ENCODE measurements around the gene LDB2. TPM values are rescaled to one million over a fixed set of nuclear protein-coding genes. Genes with fewer than 3 reads are reported as not detected.

LDB2 gene
- total and polyA plus RNA-seq, 2 of the 8 experiments (the other 6 are each of a cell fraction or from before 2014, with no cell fraction given), result 57.0 to 140 TPM

- H4K8ac ChIP-seq (ENCODE audit: extremely low read depth, insufficient read depth, low read length), result no peak overlapping the region
- FAIRE-seq (peak; percentile 13), DNase-seq (ENCODE audit: low read depth in 1 of 2, low spot score in 2 of 2) (no peak)
- 40% methylated on average over 1 of the region's 1 CpG; no CpG with 5 or more reads in 1 of the 2 experiments for WGBS, 2 experiments (ENCODE audit: extremely low coverage in 1 of 2, insufficient coverage in 1 of 2, insufficient read length in 1 of 2, insufficient replicate concordance in 2 of 2, low coverage in 1 of 2, low lambda C conversion rate in 2 of 2, missing lambda C conversion rate in 1 of 2)
- peaks cover 7 to 81% of the 10 kb centered on the region in 2 experiments; a peak in 3 of 4 replicates for H3K79me2 ChIP-seq (ENCODE audit: control insufficient read depth in 1 of 2, insufficient read depth in 2 of 2, low read length in 2 of 2)
- no peak overlapping the region for H4K91ac ChIP-seq (replicated peaks; ENCODE audit: insufficient read length, low read length)
- peak overlapping the region in 1 of 4 experiments; percentile 76; a peak in 1 of 8 replicates for H3K4me3 ChIP-seq (ENCODE audit: extremely low read depth in 1 of 4, insufficient read depth in 2 of 4, low read depth in 3 of 4, low read length in 4 of 4)
- H4K5ac ChIP-seq (ENCODE audit: insufficient read length, low read depth, low read length), result no peak overlapping the region
- H2BK20ac ChIP-seq (ENCODE audit: low read length), result no peak overlapping the region
- H3K4ac ChIP-seq (replicated peaks; ENCODE audit: insufficient read length, low read depth, low read length), result no peak overlapping the region
- H2AFZ ChIP-seq (ENCODE audit: low read length), result no peak overlapping the region
- no peak overlapping the region for H2BK5ac ChIP-seq (ENCODE audit: low read depth, low read length)
- no peak overlapping the region for H3K23ac ChIP-seq (ENCODE audit: insufficient read length)
- H2BK120ac ChIP-seq (replicated peaks; ENCODE audit: low read depth, low read length), result no peak overlapping the region
- H3K4me1 ChIP-seq (replicated peaks in 1 of 4; ENCODE audit: control insufficient read depth in 3 of 4, insufficient read depth in 4 of 4, low read length in 3 of 4), result peaks cover 0 to 13% (median 9%) of the 10 kb centered on the region in 4 experiments; a peak in 5 of 7 replicates
- H3K4me2 ChIP-seq (ENCODE audit: insufficient read depth in 1 of 2, low read depth in 2 of 2, low read length in 2 of 2), result peak overlapping the region; percentile 26 to 32
- ChIA-PET CTCF (ENCODE audit: partially characterized antibody) (interaction anchor here (0.8 to 6.3 kb wide), 4 partner anchors 11 to 130 kb away, joined by 3 to 35 read pairs (median 4); no protein-coding TSS in a partner anchor), POLR2A (ENCODE audit: partially characterized antibody) (no interaction called here)
- no peak overlapping the region for H3K27ac ChIP-seq (ENCODE audit: low read depth, low read length)
- H3K9ac ChIP-seq (replicated peaks in 1 of 4; ENCODE audit: extremely low read depth in 1 of 4, low read depth in 3 of 4, low read length in 3 of 4), result no peak overlapping the region
- H3K23me2 ChIP-seq (ENCODE audit: low read depth, low read length), result peaks cover 8% of the 10 kb centered on the region; the same call in 1 of the 2 replicates
- no peaks in the 10 kb centered on the region for H3K9me3 ChIP-seq (ENCODE audit: insufficient read depth in 2 of 2, low read depth in 1 of 2, low read length in 1 of 2)
- no peak overlapping the region for H3K14ac ChIP-seq (ENCODE audit: insufficient read length)
- H3K36me3 ChIP-seq (ENCODE audit: control insufficient read depth in 2 of 4, insufficient read depth in 4 of 4, low read length in 3 of 4), result no peaks in the 10 kb centered on the region; a peak in 1 of 8 replicates
- peaks cover 5% of the 10 kb centered on the region; the same call in 1 of the 2 replicates for H3K79me1 ChIP-seq (ENCODE audit: low read depth, low read length)
- no peak overlapping the region for H2AK5ac ChIP-seq (ENCODE audit: low read depth, low read length)
- no peak overlapping the region; the same call in 1 of the 2 replicates for H3K18ac ChIP-seq (ENCODE audit: extremely low read depth, low read length)
- no peak overlapping the region for H2BK15ac ChIP-seq (ENCODE audit: low read length)
- no peaks in the 10 kb centered on the region for H4K20me1 ChIP-seq (replicated peaks in 1 of 2; ENCODE audit: control insufficient read depth in 1 of 2, insufficient read depth in 2 of 2, low read length in 2 of 2)
- no peak overlapping the region for H3K56ac ChIP-seq (replicated peaks; ENCODE audit: insufficient read length, low read depth, low read length)
- no peaks in the 10 kb centered on the region for H3K27me3 ChIP-seq (replicated peaks in 1 of 4; ENCODE audit: control insufficient read depth in 3 of 4, extremely low read depth in 1 of 4, insufficient read depth in 3 of 4, low read length in 3 of 4)
- no peak overlapping the region for H2BK12ac ChIP-seq (ENCODE audit: low read depth, low read length)
- no peak for TF ChIP-seq ATF2 (IDR thresholded peaks at IDR 0.05; ENCODE audit: low read length)
- no peak for TF ChIP-seq RXRA (IDR thresholded peaks at IDR 0.05; ENCODE audit: insufficient read depth, low read depth, low read length)
- TF ChIP-seq POLR2A (IDR thresholded peaks at IDR 0.05; ENCODE audit: control extremely low read depth in 1 of 2, low read depth in 2 of 2, low read length in 2 of 2), result no peak
- TF ChIP-seq YY1 (IDR thresholded peaks at IDR 0.05; ENCODE audit: low read depth, low read length), result no peak
- no peak for TF ChIP-seq SP2 (IDR thresholded peaks at IDR 0.05; ENCODE audit: low read length)
- no peak for TF ChIP-seq TAF7 (optimal IDR thresholded peaks at IDR 0.05; ENCODE audit: borderline replicate concordance, low read depth, low read length)
- no peak for TF ChIP-seq SIX5 (IDR thresholded peaks at IDR 0.05; ENCODE audit: low read depth, low read length)
- TF ChIP-seq CBX8 (IDR thresholded peaks at IDR 0.05; ENCODE audit: borderline replicate concordance, low read depth, low read length), result no peak
- TF ChIP-seq GTF2F1 (IDR thresholded peaks at IDR 0.05; ENCODE audit: borderline replicate concordance, low read depth, low read length), result no peak
- TF ChIP-seq PHF8 (conservative IDR thresholded peaks at IDR 0.05; ENCODE audit: low read depth, low read length), result no peak
- no peak for TF ChIP-seq TEAD4 (IDR thresholded peaks at IDR 0.05; ENCODE audit: low read depth, low read length)
- TF ChIP-seq RFX5 (IDR thresholded peaks at IDR 0.05; ENCODE audit: borderline replicate concordance, low read depth, low read length), result no peak
- no peak for TF ChIP-seq CHD1 (IDR thresholded peaks at IDR 0.05; ENCODE audit: low read depth, low read length)
Observed at GRCh38 chr4:16894406-16894805, 4.0 kb downstream of the LDB2 start.

Data from H1 (cell line).